ENCODE results near the gene BARD1.
"Not testable (repeated sequence)": the region's sequence is repeated elsewhere in the genome, so short reads cannot be mapped to it uniquely, and the experiment has no call there.

Gene BARD1

GRCh38 chr2:214696681-214697080 lies 112.8 kb downstream of the BARD1 start:
- H3K4me3 ChIP-seq (replicated peaks in 1 of 2; ENCODE audit: low read depth in 2 of 2, low read length in 2 of 2), result no peak overlapping the region
- TF ChIP-seq CTCF (IDR thresholded peaks at IDR 0.05; ENCODE audit: low read depth, low read length), result no peak

GRCh38 chr2:214695789-214696188 lies 113.7 kb downstream of the BARD1 start:
- no peak for TF ChIP-seq CTCF (IDR thresholded peaks at IDR 0.05; ENCODE audit: low read depth, low read length)
- peak; percentile 1 to 16 for DNase-seq (ENCODE audit: low read depth in 2 of 2)
- H3K4me3 ChIP-seq (replicated peaks in 1 of 2; ENCODE audit: low read depth in 2 of 2, low read length in 2 of 2), result no peak overlapping the region

More at GRCh38 chr2:214696681-214697080, 112.8 kb downstream of the BARD1 start:
- no peak for DNase-seq (ENCODE audit: low read depth in 2 of 2)

- H3K4me3 ChIP-seq (replicated peaks in 1 of 2; ENCODE audit: low read depth in 2 of 2, low read length in 2 of 2), result peak overlapping the region; percentile 5 to 26
- not testable (repeated sequence) for DNase-seq (ENCODE audit: low read depth in 2 of 2)
Observed at GRCh38 chr2:214683557-214683956, 125.9 kb downstream of the BARD1 start.

DNA sequence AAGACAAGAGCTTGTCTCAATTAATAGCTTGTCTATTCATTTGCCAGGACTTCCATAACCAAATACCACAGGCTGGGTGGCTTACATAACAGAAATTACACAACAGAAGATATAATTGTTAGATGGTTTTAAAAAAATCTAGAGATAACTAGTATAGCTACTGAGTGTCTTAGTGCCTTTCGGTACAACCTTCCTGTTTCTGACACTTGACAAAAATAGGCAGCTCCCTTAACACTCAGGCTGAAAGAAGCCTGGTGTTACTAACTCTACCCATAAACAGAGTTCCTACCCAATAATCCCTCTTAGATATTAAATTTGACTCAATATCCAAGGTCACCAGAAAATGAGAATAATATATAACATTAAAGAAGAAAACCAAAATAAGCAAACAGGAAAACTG lies 129.7 kb downstream of the BARD1 start:
- H3K4me3 ChIP-seq (replicated peaks in 1 of 2; ENCODE audit: low read depth in 2 of 2, low read length in 2 of 2), result no peak overlapping the region
- no peak for DNase-seq (ENCODE audit: low read depth in 2 of 2)
- TF ChIP-seq CTCF (IDR thresholded peaks at IDR 0.05; ENCODE audit: low read depth, low read length), result no peak

DNA sequence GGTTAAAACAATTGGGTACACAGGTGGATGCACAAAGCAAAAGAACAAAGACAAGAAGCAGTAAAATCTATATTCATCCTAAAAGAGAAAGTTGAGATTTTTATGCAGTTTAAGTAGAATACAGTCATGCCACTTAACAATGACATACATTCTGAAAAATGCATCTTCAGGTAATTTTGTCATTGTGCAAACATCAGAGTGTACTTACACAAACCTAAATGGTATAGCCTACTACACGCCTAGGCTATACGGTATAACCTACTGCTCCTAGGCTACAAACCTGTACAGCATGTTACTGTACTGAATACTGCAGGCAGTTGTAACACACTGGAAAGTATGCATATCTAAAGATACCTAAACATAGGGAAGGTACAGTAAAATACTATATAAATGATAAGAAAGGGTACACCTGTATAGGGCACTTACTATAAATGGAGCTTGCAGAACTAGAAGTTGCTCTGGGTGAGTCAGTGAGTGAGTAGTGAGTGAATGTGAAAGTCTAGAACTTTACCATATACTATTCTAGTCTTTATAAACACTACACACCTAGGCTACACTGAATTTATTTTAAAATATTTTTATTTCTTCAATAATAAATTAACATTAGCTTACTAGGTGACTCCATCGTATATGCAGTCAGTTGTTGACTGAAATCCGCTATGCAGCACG lies 132.9 kb downstream of the BARD1 start:
- H3K4me3 ChIP-seq (replicated peaks in 1 of 2; ENCODE audit: low read depth in 2 of 2, low read length in 2 of 2), result no peak overlapping the region
- no peak for TF ChIP-seq CTCF (IDR thresholded peaks at IDR 0.05; ENCODE audit: low read depth, low read length)
- DNase-seq (ENCODE audit: low read depth in 2 of 2), result no peak
